K562 (cell line): ENCODE results near the gene METTL24. TPM values are rescaled to one million over a fixed set of nuclear protein-coding genes. Genes with fewer than 3 reads are reported as not detected.

Experiments used
- BMI1 ChIP-seq: fragments of 150-350 bp; IDR thresholded peaks from 2 replicates; pipeline ENCODE4 v1.6.1; 2014; ENCODE audit warnings: low read length
- BRF1 ChIP-seq: IDR thresholded peaks from 3 replicates; pipeline ENCODE4 v1.6.1; 2011; ENCODE audit warnings: borderline replicate concordance, mild to moderate bottlenecking; ENCODE audit not compliant: insufficient read length; ENCODE audit errors: extremely low read depth
- MBD1 ChIP-seq: fragments of 250-450 bp; sonication (Bioruptor Pico); IDR thresholded peaks from 2 replicates; pipeline ENCODE4 v1.8.0; 2022; ENCODE audit warnings: inconsistent platforms
- NFXL1 ChIP-seq: fragments of 450-650 bp; formaldehyde crosslinking; IDR thresholded peaks from 2 replicates; pipeline ENCODE4 v1.4.0; 2021; ENCODE audit warnings: mild to moderate bottlenecking
- NR2C2 ChIP-seq, 2 experiments: fragments of 200-800 bp in 1 of 2; sonication (Bioruptor generic) in 1 of 2; sonication (generic) in 1 of 2; formaldehyde crosslinking in 1 of 2; IDR thresholded peaks; 2 replicates each; pipeline versions ENCODE4 v1.6.1 to v1.8.0; 2016 to 2022; ENCODE audit warnings: mild to moderate bottlenecking in 1 of 2, missing compliant biosample characterization in 1 of 2, missing genetic modification characterization in 1 of 2, missing genetic modification reagents in 1 of 2
- POLR3G ChIP-seq: IDR thresholded peaks from 2 replicates; pipeline ENCODE4 v1.6.1; 2011; ENCODE audit not compliant: insufficient read length, insufficient replicate concordance; ENCODE audit errors: extremely low read depth
- TCF7L2 ChIP-seq: fragments of 150-350 bp; IDR thresholded peaks from 2 replicates; pipeline ENCODE4 v1.6.1; 2016; ENCODE audit warnings: low read depth, mild to moderate bottlenecking, low read length, moderate library complexity
- XRCC3 ChIP-seq: fragments of 450-650 bp; IDR thresholded peaks from 2 replicates; pipeline ENCODE4 v1.6.1; 2017; ENCODE audit warnings: mild to moderate bottlenecking, moderate library complexity
- ZNF785 ChIP-seq: fragments of 250-450 bp; sonication (Bioruptor Pico); IDR thresholded peaks from 2 replicates; pipeline ENCODE4 v1.4.0; 2020; ENCODE audit warnings: mild to moderate bottlenecking
- polyA plus RNA-seq, 8 experiments: library from polyadenylated mRNA; depleted of rRNA in 4 of 8; stranded (reverse) in 5 of 8; unstranded in 3 of 8; fragments of >200 nt; fragmentation: Nextera tagmentation in 2 of 8; fragmentation: Illumina TruSeq in 1 of 8; extraction: Ambion mirVana in 2 of 8; extraction: Trizol in 1 of 8; gene quantifications; 2 replicates each; pipeline versions ENCODE4 v1.2.1 to v1.2.3, GENCODE V29; 2011 to 2014; ENCODE audit warnings: inconsistent platforms in 1 of 8, missing spikeins in 1 of 8
- total RNA-seq, 7 experiments: library from RNA; depleted of rRNA in 6 of 7; stranded (reverse); fragments of >200 nt in 6 of 7; fragmentation: Illumina TruSeq in 2 of 7; extraction: Trizol in 2 of 7; gene quantifications; 2 replicates each; pipeline versions ENCODE4 v1.2.1 to v1.2.3, GENCODE V29; 2011 to 2021; ENCODE audit warnings: low replicate concordance in 1 of 7
- TF ChIP-seq, protein P1 (sequence below): fragments of 250-450 bp; sonication (Bioruptor Pico); IDR thresholded peaks from 2 replicates; pipeline ENCODE4 v1.5.0; 2021; ENCODE audit warnings: mild to moderate bottlenecking, moderate library complexity
- TF ChIP-seq, protein P2 (sequence below): fragments of 450-650 bp; IDR thresholded peaks from 2 replicates; pipeline ENCODE4 v1.6.1; 2014; ENCODE audit warnings: low read depth, mild to moderate bottlenecking, moderate library complexity, borderline replicate concordance
- TF ChIP-seq, protein P3 (sequence below): fragments of 250-450 bp; sonication (Bioruptor Pico); IDR thresholded peaks from 2 replicates; pipeline ENCODE4 v1.5.0; 2021

Gene METTL24
- total and polyA plus RNA-seq, 9 of the 15 experiments (the other 6 are each of a cell fraction or from before 2014, with no cell fraction given), result not detected

- TF ChIP-seq, protein P1, sequence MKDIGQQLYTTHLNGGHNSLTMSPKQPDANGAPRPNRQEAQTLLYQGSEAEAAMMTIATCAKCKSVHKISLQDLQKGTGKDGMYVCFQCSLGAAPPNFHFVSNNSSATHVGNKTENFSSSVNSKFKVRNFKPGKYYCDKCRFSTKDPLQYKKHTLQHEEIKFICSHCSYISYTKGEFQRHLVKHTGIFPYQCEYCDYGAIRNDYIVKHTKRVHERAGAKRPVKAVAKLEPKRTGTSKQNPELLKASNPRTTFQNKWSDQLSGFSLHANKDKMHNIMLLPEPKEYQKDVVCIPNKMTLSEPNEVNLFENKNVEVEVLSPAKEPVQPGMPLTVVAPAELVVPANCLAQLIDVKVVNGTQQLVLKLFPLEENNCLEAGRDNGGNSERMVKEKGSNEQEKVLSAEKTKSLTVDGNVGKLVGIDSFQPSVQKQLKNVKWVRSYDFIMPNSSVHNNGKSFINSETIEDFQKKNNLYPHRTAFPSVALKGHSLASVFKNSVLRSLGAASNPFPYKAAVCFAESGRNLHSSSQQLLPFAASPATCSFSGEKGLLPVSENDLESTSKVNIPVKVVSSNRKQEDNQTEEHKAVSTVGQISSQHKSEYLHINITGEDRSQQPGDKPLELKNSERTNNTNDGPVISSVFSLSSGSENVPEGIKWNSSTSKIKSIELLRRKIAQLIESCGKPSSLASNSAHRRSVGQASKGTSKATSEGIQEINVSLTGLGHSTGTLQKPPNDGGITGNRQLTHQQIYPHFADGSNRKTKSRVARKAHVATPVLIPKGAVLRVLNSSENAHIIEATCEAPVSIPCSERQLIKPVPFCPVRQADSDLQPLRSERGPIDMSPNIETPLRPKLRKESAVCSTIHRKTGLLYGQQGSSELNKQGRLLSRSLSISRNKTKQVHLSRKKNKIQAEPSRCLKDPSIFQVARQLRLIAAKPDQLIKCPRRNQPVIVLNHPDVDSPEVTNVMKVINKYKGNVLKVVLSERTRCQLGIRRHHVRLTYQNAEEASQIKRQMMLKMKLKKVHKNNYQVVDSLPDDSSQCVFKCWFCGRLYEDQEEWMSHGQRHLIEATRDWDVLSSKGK, result no peak
- TF ChIP-seq ZNF785 (CRISPR knock-in tag) (no peak), BRF1 (no peak), TCF7L2 (no peak), NFXL1 (CRISPR knock-in tag) (no peak), BMI1 (no peak), XRCC3 (no peak), POLR3G (no peak), NR2C2 (CRISPR knock-in tag; IDR thresholded peaks at IDR 0.05) (no peak), NR2C2 (tag; IDR thresholded peaks at IDR 0.05) (no peak), MBD1 (CRISPR knock-in tag) (no peak)
- TF ChIP-seq, protein P2, sequence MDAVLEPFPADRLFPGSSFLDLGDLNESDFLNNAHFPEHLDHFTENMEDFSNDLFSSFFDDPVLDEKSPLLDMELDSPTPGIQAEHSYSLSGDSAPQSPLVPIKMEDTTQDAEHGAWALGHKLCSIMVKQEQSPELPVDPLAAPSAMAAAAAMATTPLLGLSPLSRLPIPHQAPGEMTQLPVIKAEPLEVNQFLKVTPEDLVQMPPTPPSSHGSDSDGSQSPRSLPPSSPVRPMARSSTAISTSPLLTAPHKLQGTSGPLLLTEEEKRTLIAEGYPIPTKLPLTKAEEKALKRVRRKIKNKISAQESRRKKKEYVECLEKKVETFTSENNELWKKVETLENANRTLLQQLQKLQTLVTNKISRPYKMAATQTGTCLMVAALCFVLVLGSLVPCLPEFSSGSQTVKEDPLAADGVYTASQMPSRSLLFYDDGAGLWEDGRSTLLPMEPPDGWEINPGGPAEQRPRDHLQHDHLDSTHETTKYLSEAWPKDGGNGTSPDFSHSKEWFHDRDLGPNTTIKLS, result no peak
- TF ChIP-seq, protein P3, sequence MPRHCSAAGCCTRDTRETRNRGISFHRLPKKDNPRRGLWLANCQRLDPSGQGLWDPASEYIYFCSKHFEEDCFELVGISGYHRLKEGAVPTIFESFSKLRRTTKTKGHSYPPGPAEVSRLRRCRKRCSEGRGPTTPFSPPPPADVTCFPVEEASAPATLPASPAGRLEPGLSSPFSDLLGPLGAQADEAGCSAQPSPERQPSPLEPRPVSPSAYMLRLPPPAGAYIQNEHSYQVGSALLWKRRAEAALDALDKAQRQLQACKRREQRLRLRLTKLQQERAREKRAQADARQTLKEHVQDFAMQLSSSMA (CRISPR knock-in tag), result no peak
These were observed 17.7 kb downstream of the METTL24 start (continued) for GRCh38 chr6:110340392-110340965.
